GM13977 (cell line): ENCODE results near the gene TMEM98.
"Not testable (repeated sequence)": the region's sequence is repeated elsewhere in the genome, so short reads cannot be mapped to it uniquely, and the experiment has no call there.

Source experiments
- DNase-seq: peaks from one replicate; pipeline ENCODE4 v3.0.0; 2012; ENCODE audit warnings: low spot score
- in situ Hi-C: fragments of 300-500 bp; cut with MboI; formaldehyde crosslinking; loops from one replicate; pipeline ENCODE4 v1.12.0; 2022; ENCODE audit warnings: low sequenced_read_pairs, low pct_unique_long_range_greater_than_20kb, mixed read lengths, inconsistent platforms; ENCODE audit not compliant: unreplicated experiment
- TF ChIP-seq, protein P1 (sequence below): IDR thresholded peaks from 2 replicates; pipeline ENCODE4 v1.5.1; 2012; ENCODE audit warnings: mild to moderate bottlenecking, control low read depth; ENCODE audit not compliant: insufficient read depth; ENCODE audit errors: extremely low read depth, missing control alignments

Gene TMEM98, protein sequence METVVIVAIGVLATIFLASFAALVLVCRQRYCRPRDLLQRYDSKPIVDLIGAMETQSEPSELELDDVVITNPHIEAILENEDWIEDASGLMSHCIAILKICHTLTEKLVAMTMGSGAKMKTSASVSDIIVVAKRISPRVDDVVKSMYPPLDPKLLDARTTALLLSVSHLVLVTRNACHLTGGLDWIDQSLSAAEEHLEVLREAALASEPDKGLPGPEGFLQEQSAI

DNA sequence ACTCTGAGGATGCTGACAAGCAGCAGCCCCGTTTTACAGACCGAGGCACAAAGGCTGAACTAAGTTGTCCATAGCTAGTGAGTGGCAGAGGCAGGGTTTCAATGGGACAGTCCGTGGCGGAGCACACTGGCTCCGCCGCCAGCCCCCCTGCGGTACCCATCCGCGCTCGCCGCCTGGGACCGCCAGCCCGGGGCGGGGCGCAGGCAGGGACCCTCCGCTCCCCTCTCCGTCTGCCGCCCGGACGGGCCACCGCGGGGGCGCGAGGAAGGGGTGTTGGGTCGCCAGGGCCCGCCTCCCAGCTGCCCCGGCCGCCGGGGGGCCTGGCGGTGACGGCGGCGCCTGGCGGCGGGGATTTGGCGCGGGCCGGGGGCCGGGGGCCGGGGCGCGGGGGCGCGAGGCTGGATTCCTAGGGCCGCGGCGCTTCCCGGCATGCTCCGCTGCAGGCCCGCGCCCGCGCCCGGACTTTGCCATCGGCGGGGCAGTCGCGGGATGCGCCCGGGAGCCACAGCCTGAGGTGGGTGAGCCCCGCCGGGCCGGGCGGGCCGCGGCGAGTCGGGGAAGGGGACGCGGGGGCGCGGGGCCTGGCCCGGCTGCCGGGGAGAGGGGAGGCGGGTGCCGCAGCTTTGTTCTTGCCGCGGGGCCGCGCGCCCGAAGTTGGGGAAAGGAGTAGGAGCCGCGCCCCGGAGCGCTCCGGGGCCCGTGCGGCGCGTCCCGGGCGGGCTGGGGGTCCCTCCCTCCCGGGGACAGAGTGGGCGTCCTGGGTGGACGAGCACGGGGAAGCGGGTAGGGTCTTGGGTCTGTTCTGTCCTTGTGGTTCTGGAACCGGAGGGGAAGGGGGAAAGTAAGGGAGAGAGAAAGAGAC lies at the start of gene TMEM98:
TSS of gene TMEM98 (plus strand) at position 430 of the 862 bp plus-strand sequence. CDS start 3,376 bp downstream, outside the sequence.
- TF ChIP-seq, protein P1, sequence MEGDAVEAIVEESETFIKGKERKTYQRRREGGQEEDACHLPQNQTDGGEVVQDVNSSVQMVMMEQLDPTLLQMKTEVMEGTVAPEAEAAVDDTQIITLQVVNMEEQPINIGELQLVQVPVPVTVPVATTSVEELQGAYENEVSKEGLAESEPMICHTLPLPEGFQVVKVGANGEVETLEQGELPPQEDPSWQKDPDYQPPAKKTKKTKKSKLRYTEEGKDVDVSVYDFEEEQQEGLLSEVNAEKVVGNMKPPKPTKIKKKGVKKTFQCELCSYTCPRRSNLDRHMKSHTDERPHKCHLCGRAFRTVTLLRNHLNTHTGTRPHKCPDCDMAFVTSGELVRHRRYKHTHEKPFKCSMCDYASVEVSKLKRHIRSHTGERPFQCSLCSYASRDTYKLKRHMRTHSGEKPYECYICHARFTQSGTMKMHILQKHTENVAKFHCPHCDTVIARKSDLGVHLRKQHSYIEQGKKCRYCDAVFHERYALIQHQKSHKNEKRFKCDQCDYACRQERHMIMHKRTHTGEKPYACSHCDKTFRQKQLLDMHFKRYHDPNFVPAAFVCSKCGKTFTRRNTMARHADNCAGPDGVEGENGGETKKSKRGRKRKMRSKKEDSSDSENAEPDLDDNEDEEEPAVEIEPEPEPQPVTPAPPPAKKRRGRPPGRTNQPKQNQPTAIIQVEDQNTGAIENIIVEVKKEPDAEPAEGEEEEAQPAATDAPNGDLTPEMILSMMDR: no peak
- in situ Hi-C loops: loop anchor here (25.0 kb wide), 1 partner anchor 466 kb away; no protein-coding TSS in a partner anchor
- peak; percentile 51 for DNase-seq

DNA sequence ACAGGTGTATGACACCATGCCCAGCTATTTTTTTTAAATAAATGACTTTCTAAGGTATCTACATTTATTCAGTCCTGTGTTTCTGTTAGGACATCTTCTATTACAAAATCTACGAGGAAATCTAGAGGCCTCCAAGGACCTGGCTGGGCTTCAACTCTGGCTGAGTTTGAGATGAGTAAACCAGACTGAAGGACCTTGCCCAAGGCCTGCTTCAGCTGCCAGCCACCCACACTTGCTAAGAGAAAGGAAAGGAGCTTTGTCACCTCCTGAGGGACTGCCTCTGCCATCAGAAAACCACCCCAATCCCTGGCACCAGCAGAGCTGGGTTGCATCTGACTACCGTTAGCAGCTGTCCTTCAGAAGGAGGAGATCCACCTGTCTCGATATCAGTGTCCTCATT lies 49.7 kb upstream of the TMEM98 start:
- in situ Hi-C loops: loop anchor here (5.0 kb wide), 1 partner anchor 96 kb away; no protein-coding TSS in a partner anchor
- DNase-seq: no peak
- TF ChIP-seq, protein P1: no peak

DNA sequence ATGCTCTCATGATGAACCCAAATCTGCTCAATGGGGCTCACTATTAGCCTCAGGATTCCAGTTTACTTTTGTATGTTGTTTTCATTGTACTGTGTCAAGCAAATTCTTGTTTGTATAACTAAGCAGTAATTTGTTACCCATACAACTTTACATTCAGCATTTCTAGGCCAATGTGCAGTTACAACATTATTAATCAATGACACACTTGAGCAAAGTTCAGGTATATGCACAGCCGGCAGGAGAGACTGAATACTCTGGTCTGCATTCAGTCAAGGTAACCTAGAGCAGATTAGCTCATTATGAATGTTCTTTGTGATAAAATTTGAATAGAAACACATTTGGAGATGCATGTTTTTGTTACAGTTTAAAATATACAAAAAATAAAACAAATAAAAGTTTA lies 48.8 kb upstream of the TMEM98 start:
- no peak for DNase-seq
- TF ChIP-seq, protein P1: no peak
- in situ Hi-C loops: loop anchor here (5.0 kb wide), 1 partner anchor 97 kb away; no protein-coding TSS in a partner anchor

DNA sequence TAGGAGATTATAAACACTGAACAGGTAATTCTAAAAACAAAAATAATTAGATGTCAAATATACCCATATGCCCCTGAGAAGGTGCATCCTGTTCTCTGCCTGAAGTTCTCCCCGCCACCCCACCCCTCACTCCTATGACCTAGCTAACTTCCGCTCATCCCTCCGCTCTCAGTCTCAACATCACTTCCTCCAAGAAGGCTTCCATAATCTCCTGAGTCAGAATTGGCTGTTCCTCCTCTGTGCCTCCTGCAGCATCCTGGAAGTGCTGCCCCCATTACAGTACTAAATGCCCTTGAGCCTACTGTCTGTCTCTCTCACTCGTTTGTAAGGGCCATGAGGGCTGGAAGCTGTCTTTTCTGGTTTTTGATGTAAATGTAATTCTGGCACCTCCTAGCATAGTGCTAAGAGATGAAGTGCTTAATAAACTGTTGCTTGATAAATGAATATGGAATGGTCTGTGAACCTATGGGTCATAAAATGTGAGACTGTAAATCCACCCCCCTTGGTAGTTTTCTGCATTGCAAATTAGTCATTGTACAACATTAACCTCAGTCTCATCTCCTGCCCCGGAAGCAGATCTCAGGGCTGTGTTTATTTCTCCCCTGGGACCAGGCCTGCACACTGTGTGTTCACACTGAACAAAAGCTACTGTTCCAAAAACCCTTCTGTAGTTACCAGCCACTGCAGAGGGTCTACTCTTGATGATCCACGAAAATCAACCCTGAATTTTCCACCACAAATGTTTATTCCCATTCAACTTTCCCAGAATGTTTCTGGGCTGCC lies 47.1 kb upstream of the TMEM98 start:
- TF ChIP-seq, protein P1: no peak
- in situ Hi-C loops: no loop called here
- DNase-seq: peak; percentile 29

DNA sequence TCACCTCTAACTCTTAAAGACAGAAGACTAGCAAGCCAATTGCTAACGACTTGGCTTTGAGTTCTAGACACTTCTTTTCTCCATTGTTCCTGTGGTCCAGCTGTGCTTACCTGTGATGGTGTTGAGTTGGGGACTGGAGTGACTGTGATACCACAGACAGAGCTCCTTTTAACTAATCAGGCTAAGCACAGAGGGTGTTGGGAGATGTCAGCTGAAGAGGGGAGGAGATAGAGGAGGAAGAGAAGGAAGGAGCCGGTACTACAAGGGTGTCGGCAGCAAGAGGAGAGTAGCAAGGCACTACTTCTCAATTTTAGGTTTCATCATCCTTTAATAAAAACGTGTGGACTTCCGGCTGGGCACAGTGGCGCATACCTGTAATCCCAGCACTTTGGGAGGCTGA lies 45.9 kb upstream of the TMEM98 start:
- TF ChIP-seq, protein P1: no peak
- in situ Hi-C loops: no loop called here
- no peak for DNase-seq

DNA sequence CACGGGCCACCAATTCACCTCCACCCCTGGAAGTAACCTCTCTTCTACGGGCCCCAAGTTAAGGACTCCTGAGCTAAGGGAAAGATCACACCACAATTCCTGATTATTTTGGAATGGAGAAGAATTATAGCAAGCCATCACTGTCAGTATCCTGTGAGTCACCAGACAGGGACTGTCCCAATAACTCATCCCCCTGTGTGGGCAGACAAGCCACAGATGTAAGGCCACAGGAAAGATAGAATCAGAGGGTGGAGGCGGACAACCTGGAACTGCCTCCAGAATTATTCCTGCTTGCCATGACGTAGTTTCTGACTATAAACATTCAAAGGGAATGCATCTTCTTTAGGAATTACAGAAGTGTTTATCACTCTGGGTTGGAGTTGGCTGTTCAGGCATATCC lies 45.2 kb upstream of the TMEM98 start:
- DNase-seq: peak; percentile 28
- TF ChIP-seq, protein P1: no peak
- in situ Hi-C loops: no loop called here

DNA sequence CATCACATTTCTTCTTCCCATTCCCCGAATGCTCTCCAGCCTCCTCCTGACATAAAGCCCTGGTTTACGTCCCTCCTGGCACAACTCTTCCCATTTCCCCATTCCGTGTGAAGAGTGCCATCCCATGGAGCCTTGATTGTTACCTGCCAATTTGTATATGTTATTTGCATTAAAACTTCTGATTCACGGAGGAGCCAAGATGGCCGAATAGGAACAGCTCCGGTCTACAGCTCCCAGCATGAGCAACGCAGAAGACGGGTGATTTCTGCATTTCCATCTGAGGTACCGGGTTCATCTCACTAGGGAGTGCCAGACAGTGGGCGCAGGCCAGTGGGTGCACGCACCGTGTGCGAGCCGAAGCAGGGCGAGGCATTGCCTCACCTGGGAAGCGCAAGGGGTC lies 41.0 kb upstream of the TMEM98 start:
- in situ Hi-C loops, DNase-seq: not testable (repeated sequence)

DNA sequence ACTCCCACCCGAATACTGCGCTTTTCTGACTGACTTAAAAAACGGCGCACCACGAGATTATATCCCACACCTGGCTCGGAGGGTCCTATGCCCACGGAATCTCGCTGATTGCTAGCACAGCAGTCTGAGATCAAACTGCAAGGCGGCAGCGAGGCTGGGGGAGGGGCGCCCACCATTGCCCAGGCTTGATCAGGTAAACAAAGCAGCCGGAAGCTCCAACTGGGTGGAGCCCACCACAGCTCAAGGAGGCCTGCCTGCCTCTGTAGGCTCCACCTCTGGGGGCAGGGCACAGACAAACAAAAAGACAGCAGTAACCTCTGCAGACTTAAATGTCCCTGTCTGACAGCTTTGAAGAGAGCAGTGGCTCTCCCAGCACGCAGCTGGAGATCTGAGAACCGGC lies 40.5 kb upstream of the TMEM98 start:
- DNase-seq, in situ Hi-C loops: not testable (repeated sequence)
